Cortex of kidney (tissue), 1 donor: ENCODE results near the gene NTNG1.

Source experiments
- DNase-seq: peaks from one replicate; lab custom pipeline; 2025; lab: John Stamatoyannopoulos, UW

Gene NTNG1

DNA sequence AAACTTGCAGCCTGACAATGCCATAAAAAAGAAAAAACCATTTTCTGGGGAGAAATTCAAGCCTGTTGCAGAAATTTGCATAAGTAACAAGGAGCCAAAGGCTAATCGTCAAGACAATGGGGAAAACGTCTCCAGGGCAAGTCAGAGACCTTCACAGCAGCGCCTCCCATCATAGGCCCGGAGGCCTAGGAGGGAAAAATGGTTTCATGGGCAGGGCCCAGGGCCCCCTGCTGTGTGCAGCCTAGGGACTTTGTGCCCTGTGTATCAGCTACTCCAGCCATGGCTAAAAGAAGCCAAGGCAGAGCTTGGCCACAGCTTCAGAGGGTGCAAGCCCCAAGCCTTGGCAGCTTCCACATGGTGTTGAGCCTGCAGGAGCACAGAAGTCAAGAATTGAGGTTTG is 369.5 kb downstream of the NTNG1 start:
- no peak for DNase-seq

DNA sequence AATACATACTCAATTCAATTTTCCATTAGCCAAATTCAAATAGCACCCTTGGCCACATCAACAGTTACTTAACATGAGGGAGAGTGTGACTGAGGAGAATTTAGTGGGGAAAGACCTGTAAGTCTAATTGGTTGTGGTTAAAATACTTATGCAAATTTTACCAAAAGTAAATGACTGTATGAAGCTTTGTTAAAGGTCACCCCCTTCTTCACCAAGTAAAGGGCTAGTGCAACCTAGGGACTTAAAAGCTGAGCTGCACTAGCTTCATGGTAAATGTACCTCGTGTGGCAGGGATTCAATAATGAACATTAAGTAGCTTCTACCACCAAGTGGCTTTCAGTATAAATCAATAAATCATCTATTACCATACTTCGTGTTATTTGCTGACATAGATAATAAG is 372.0 kb downstream of the NTNG1 start:
- no peak for DNase-seq

DNA sequence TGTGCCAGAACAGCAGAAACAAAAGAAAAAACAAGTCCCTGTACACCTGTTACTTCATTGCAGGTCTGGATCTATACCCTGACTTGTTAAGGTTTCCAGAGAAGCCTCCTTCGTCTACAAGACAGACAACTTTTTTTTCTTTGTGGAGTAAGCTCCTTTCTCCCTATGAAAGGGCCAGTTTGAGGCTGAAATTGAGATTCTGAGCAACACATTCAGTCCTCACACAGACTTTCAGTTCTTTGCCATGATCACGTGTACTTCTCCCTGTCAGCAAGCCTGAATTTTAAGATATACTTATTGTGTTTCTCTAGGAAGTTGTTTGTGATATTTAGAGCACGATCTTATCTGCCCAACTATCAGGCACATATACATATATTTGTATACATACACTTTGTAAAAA is 374.0 kb downstream of the NTNG1 start:
- no peak for DNase-seq

- no peak for DNase-seq
Observed at GRCh38 chr1:107515702-107516101, 374.9 kb downstream of the NTNG1 start.

GRCh38 chr1:107523061-107523460 is 382.2 kb downstream of the NTNG1 start:
- no peak for DNase-seq

DNA sequence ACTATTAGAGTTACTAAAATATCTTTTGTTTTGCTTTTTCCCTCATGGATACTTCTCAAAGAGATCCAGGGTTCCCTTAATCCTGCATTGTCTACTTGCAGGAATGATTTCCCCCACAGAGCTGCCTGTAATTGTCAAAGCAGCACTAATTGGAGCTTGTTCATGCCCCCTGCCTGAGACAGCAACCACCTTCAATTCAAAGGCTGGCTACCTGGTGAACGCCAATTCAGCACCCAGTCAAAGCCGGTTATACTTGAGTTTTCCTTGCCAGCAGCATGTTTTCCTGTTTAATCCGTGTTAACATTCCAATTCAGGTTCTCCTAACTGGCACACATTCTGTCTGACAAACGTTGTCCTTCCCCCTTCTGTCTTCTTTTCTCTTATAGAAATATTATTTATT is 382.9 kb downstream of the NTNG1 start:
- DNase-seq, result no peak

GRCh38 chr1:107524301-107524700 is 383.5 kb downstream of the NTNG1 start:
- no peak for DNase-seq

- DNase-seq, result no peak
Observed at GRCh38 chr1:107525145-107525544, 384.3 kb downstream of the NTNG1 start.

- no peak for DNase-seq
Observed at GRCh38 chr1:107525961-107526360, 385.1 kb downstream of the NTNG1 start.

DNA sequence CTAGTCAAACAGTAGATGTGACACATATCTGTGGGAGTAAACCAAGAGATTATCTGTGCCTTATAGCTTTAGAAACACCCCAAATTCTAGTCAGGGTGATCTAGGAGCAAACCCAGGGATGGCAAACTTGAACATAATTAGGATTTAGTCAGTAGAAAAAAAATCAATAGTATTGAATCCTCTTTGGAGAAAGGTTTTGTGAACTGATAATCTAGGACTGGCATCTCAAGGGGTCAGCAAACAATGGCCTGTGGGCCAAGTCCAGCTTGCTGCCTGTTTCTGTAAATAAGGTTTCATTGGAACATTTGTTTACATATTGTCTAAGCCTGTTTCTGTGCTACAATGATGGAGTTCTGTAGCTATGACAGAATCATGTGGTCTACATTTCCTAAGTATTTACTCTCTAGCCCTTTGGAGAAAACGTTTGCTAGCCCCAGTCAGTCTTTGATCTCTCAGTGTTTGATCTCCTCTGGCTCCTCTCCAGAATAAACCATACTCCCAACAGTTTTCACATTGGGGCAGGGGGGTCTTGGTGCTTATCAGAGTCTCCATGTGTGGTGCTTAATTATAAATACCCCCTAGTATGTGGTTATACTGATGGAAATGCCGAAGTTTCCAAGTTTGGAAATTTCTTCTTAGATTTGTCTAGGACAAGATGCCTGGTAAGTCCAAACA is 385.8 kb downstream of the NTNG1 start:
- DNase-seq, result no peak

GRCh38 chr1:107529511-107530149 is 388.8 kb downstream of the NTNG1 start:
- no peak for DNase-seq

- DNase-seq, result no peak
Observed at GRCh38 chr1:107530543-107530942, 389.7 kb downstream of the NTNG1 start.

- DNase-seq, result no peak
Observed at GRCh38 chr1:107531065-107531908, 390.4 kb downstream of the NTNG1 start.

- DNase-seq, result no peak
Observed at GRCh38 chr1:107532318-107532717, 391.5 kb downstream of the NTNG1 start.
